H9 (cell line): ENCODE measurements around the gene AURKB. TPM values are rescaled to one million over a fixed set of nuclear protein-coding genes. Genes with fewer than 3 reads are reported as not detected.

Source experiments
- DNase-seq: peaks from one replicate; pipeline ENCODE4 v3.0.0-alpha.2; 2017
- H2AFZ ChIP-seq: one replicate; pipeline ENCODE4 v1.6.1; 2013; ENCODE audit warnings: mild to moderate bottlenecking, low read length, control low read depth, moderate library complexity
- H2AK5ac ChIP-seq: 2 replicates; pipeline ENCODE4 v1.6.1; 2013; ENCODE audit warnings: low read length, control low read depth, mixed read lengths; ENCODE audit not compliant: insufficient read length
- H2BK120ac ChIP-seq: one replicate; pipeline ENCODE4 v1.6.1; 2013; ENCODE audit warnings: low read depth, mild to moderate bottlenecking, low read length, control low read depth, inconsistent platforms; ENCODE audit not compliant: poor library complexity, severe bottlenecking
- H2BK12ac ChIP-seq: 2 replicates; pipeline ENCODE4 v1.6.1; 2013; ENCODE audit warnings: low read length, control low read depth, mixed read lengths, low read depth; ENCODE audit not compliant: insufficient read length
- H2BK15ac ChIP-seq: 2 replicates; pipeline ENCODE4 v1.6.1; 2013; ENCODE audit warnings: low read depth, low read length, control low read depth
- H2BK20ac ChIP-seq: one replicate; pipeline ENCODE4 v1.6.1; 2013; ENCODE audit warnings: low read depth, mild to moderate bottlenecking, low read length, control low read depth, inconsistent platforms; ENCODE audit not compliant: poor library complexity, severe bottlenecking
- H2BK5ac ChIP-seq: 2 replicates; pipeline ENCODE4 v1.6.1; 2013; ENCODE audit warnings: low read length, control low read depth, mixed read lengths; ENCODE audit not compliant: insufficient read length
- H3K14ac ChIP-seq: 2 replicates; pipeline ENCODE4 v1.6.1; 2013; ENCODE audit warnings: low read length, control low read depth; ENCODE audit not compliant: insufficient read depth
- H3K18ac ChIP-seq: 2 replicates; pipeline ENCODE4 v1.6.1; 2013; ENCODE audit warnings: low read depth, mild to moderate bottlenecking, mixed read lengths, low read length, control low read depth; ENCODE audit not compliant: insufficient read length
- H3K23ac ChIP-seq: 2 replicates; pipeline ENCODE4 v1.6.1; 2013; ENCODE audit warnings: low read length, control low read depth, mixed read lengths, low read depth; ENCODE audit not compliant: insufficient read length
- H3K23me2 ChIP-seq: 2 replicates; pipeline ENCODE4 v1.6.1; 2013; ENCODE audit warnings: low read depth, mild to moderate bottlenecking, mixed read lengths, low read length, control low read depth; ENCODE audit not compliant: insufficient read length, poor library complexity, severe bottlenecking
- H3K27ac ChIP-seq: 2 replicates; pipeline ENCODE4 v1.5.1; 2013; ENCODE audit warnings: low read length, control low read depth, mixed read lengths, low read depth; ENCODE audit not compliant: insufficient read length
- H3K27me3 ChIP-seq: 2 replicates; pipeline ENCODE4 v1.6.1; 2013; ENCODE audit warnings: low read length, control low read depth, inconsistent platforms; ENCODE audit not compliant: insufficient read depth
- H3K4ac ChIP-seq: 2 replicates; pipeline ENCODE4 v1.6.1; 2013; ENCODE audit warnings: low read depth, mild to moderate bottlenecking, control low read depth, inconsistent platforms, low read length, moderate library complexity
- H3K4me1 ChIP-seq: 2 replicates; pipeline ENCODE4 v1.6.1; 2013; ENCODE audit warnings: low read length, control low read depth, inconsistent platforms; ENCODE audit not compliant: insufficient read depth
- H3K4me2 ChIP-seq: 2 replicates; pipeline ENCODE4 v1.6.1; 2013; ENCODE audit warnings: low read length, control low read depth, mixed read lengths; ENCODE audit not compliant: insufficient read length, insufficient read depth
- H3K56ac ChIP-seq: 2 replicates; pipeline ENCODE4 v1.6.1; 2013; ENCODE audit warnings: low read depth, mild to moderate bottlenecking, mixed read lengths, low read length, control low read depth; ENCODE audit not compliant: insufficient read length
- H3K79me1 ChIP-seq: 2 replicates; pipeline ENCODE4 v1.6.1; 2013; ENCODE audit warnings: low read depth, mild to moderate bottlenecking, moderate library complexity, low read length, control low read depth, inconsistent platforms; ENCODE audit not compliant: insufficient read depth, poor library complexity, severe bottlenecking
- H3K79me2 ChIP-seq: 2 replicates; pipeline ENCODE4 v1.6.1; 2013; ENCODE audit warnings: low read length, control low read depth, inconsistent platforms; ENCODE audit not compliant: insufficient read depth
- H3K9ac ChIP-seq: 2 replicates; pipeline ENCODE4 v1.6.1; 2013; ENCODE audit warnings: low read length, control low read depth, mixed read lengths; ENCODE audit not compliant: insufficient read length; ENCODE audit errors: extremely low read depth
- H3K9me3 ChIP-seq: one replicate; pipeline ENCODE4 v1.6.1; 2013; ENCODE audit warnings: low read depth, low read length, inconsistent platforms; ENCODE audit not compliant: control insufficient read depth
- H3T11ph ChIP-seq: one replicate; pipeline ENCODE4 v1.6.1; 2013; ENCODE audit warnings: mild to moderate bottlenecking, low read length, control low read depth, inconsistent platforms
- H4K20me1 ChIP-seq: one replicate; pipeline ENCODE4 v1.6.1; 2013; ENCODE audit not compliant: control insufficient read depth, insufficient read length, insufficient read depth
- H4K5ac ChIP-seq: 2 replicates; pipeline ENCODE4 v1.6.1; 2013; ENCODE audit warnings: low read depth, mild to moderate bottlenecking, mixed read lengths, low read length, control low read depth; ENCODE audit not compliant: insufficient read length
- H4K8ac ChIP-seq: replicated peaks from 2 replicates; pipeline ENCODE4 v1.6.1; 2013; ENCODE audit warnings: low read length, control low read depth, mixed read lengths, low read depth; ENCODE audit not compliant: insufficient read length
- H4K91ac ChIP-seq: 2 replicates; pipeline ENCODE4 v1.6.1; 2013; ENCODE audit warnings: low read depth, mild to moderate bottlenecking, moderate library complexity, mixed read lengths, low read length, control low read depth; ENCODE audit not compliant: insufficient read length
- H3K27ac Mint-ChIP-seq, 3 experiments: 2 replicates in 2 of 3; 3 replicates in 1 of 3; pipeline ENCODE4 v1.8.0; 2020 to 2021; ENCODE audit warnings: mixed read lengths in 3 of 3, mild to moderate bottlenecking in 1 of 3, moderate library complexity in 1 of 3
- H3K27me3 Mint-ChIP-seq: 2 replicates; pipeline ENCODE4 v1.8.0; 2021; ENCODE audit warnings: low read depth, mild to moderate bottlenecking, moderate library complexity, mixed read lengths
- H3K36me3 Mint-ChIP-seq, 3 experiments: 2 replicates in 2 of 3; 3 replicates in 1 of 3; pipeline ENCODE4 v1.8.0; 2020 to 2021; ENCODE audit warnings: low read depth in 3 of 3, mixed read lengths in 3 of 3; ENCODE audit not compliant: insufficient read depth in 1 of 3
- H3K4me1 Mint-ChIP-seq, 2 experiments: 2 replicates each; pipeline ENCODE4 v1.8.0; 2020; ENCODE audit warnings: mixed read lengths in 2 of 2
- H3K4me3 Mint-ChIP-seq, 2 experiments: 2 replicates in 1 of 2; 3 replicates in 1 of 2; pipeline ENCODE4 v1.8.0; 2020 to 2021; ENCODE audit warnings: mild to moderate bottlenecking in 2 of 2, mixed read lengths in 2 of 2, moderate library complexity in 1 of 2
- H3K9me3 Mint-ChIP-seq, 2 experiments: 2 replicates in 1 of 2; 3 replicates in 1 of 2; pipeline ENCODE4 v1.8.0; 2020; ENCODE audit warnings: mild to moderate bottlenecking in 2 of 2, mixed read lengths in 2 of 2, moderate library complexity in 1 of 2
- whole genome bisulfite sequencing: extraction: QIAGEN DNeasy Blood & Tissue Kit; methylation state at CpG from one replicate; pipeline ENCODE4 v1.1.7; 2013; ENCODE audit warnings: missing lambda C conversion rate, low lambda C conversion rate, mixed read lengths; ENCODE audit not compliant: insufficient read length; ENCODE audit errors: extremely low coverage; 5-methylcytosine and 5-hydroxymethylcytosine counted together
- total RNA-seq: library from RNA; stranded (reverse); gene quantifications from 2 replicates; pipeline ENCODE4 v1.2.1, GENCODE V29; 2021
- TF ChIP-seq, protein P1 (sequence below): fragments of 200-600 bp; sonication (generic); conservative IDR thresholded peaks from 3 replicates; pipeline ENCODE4 v1.8.0; 2021; ENCODE audit warnings: antibody characterized with exemption, mild to moderate bottlenecking

Gene AURKB
- total RNA-seq, 1 experiment from 2014 or later = 171 TPM

DNA sequence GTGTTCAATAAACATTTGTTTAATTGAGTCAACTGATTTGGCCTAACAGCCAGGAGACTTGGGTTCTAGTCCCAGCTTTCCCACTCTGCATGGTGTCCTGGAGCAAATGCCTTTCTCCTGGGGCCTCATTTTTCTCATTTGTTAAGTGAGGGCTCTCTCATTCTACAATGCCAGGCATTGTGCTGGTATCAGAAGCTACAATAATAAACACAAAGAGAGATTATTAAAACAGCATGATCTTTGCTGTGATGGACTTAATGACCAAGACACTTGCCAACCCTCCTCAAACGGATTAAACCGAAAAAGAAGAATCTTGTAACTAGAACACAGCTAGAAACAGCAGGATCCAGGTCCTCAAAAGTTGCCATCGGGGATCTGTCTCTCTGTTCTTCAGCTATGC is 42.8 kb downstream of the AURKB start:
- no peak for DNase-seq
- no CpG with 5 or more reads among the region's 3 CpGs for WGBS
- Histone ChIP-seq H3K79me2 (no peaks in the 10 kb centered on the region), H3K18ac (no peak overlapping the region), H3K56ac (no peak overlapping the region), H2BK15ac (no peak overlapping the region), H2BK20ac (no peak overlapping the region), H3K14ac (no peak overlapping the region), H3K27me3 (no peaks in the 10 kb centered on the region), H4K5ac (no peak overlapping the region), H2BK120ac (no peak overlapping the region), H4K20me1 (no peaks in the 10 kb centered on the region), H4K8ac (no peak overlapping the region), H3K23me2 (peaks cover 9% of the 10 kb centered on the region), H3K79me1 (no peaks in the 10 kb centered on the region), H3K4me2 (no peak overlapping the region), H2BK12ac (no peak overlapping the region), H3T11ph (no peak overlapping the region), H4K91ac (no peak overlapping the region), H2BK5ac (no peak overlapping the region), H3K9ac (no peak overlapping the region), H2AK5ac (no peak overlapping the region), H3K27ac (no peak overlapping the region), H2AFZ (no peak overlapping the region), H3K23ac (no peak overlapping the region), H3K9me3 (no peaks in the 10 kb centered on the region), H3K4me1 (no peaks in the 10 kb centered on the region; the same call in 1 of the 2 replicates), H3K4ac (no peak overlapping the region)
- Mint-ChIP-seq H3K4me1 (peaks cover 23% of the 10 kb centered on the region in 2 experiments), H3K4me3 (no peak overlapping the region), H3K9me3 (no peaks in the 10 kb centered on the region), H3K27me3 (no peaks in the 10 kb centered on the region), H3K27ac (no peak overlapping the region), H3K36me3 (no peaks in the 10 kb centered on the region)
- TF ChIP-seq, protein P1, sequence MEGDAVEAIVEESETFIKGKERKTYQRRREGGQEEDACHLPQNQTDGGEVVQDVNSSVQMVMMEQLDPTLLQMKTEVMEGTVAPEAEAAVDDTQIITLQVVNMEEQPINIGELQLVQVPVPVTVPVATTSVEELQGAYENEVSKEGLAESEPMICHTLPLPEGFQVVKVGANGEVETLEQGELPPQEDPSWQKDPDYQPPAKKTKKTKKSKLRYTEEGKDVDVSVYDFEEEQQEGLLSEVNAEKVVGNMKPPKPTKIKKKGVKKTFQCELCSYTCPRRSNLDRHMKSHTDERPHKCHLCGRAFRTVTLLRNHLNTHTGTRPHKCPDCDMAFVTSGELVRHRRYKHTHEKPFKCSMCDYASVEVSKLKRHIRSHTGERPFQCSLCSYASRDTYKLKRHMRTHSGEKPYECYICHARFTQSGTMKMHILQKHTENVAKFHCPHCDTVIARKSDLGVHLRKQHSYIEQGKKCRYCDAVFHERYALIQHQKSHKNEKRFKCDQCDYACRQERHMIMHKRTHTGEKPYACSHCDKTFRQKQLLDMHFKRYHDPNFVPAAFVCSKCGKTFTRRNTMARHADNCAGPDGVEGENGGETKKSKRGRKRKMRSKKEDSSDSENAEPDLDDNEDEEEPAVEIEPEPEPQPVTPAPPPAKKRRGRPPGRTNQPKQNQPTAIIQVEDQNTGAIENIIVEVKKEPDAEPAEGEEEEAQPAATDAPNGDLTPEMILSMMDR = no peak
